PC-3 (cell line): ENCODE data around the gene GGA3. TPM values are rescaled to one million over a fixed set of nuclear protein-coding genes. Genes with fewer than 3 reads are reported as not detected.

Experiments used
- ATAC-seq: fragments of 200-7000 bp; cut with Tn5 transposase; 2 replicates; pipeline ENCODE4 v1.9.1; 2020; ENCODE audit warnings: mild to moderate bottlenecking, moderate library complexity
- BruUV-seq: library from RNA; stranded (reverse); fragments of 400-500 nt; replicated peaks from 2 replicates; lab custom pipeline; 2021; lab: Mats Ljungman, UMichigan
- CTCF ChIA-PET: fragments of 300-600 bp; sonication (Branson Sonifier 250); formaldehyde crosslinking; loops from one replicate; lab custom pipeline; 2022; ENCODE audit warnings: antibody characterized with exemption; lab: Charles Lee
- POLR2A ChIA-PET: fragments of 300-600 bp; sonication (Branson Sonifier 250); formaldehyde crosslinking; loops from one replicate; lab custom pipeline; 2022; ENCODE audit warnings: antibody characterized with exemption; ENCODE audit not compliant: unreplicated experiment; lab: Charles Lee
- DNase-seq: peaks from one replicate; pipeline ENCODE4 v3.0.0-alpha.2; 2015
- H2AFZ ChIP-seq: fragments of 300-600 bp; sonication (generic); 2 replicates; pipeline ENCODE4 v1.6.0; 2016; ENCODE audit warnings: antibody characterized with exemption, low read length
- H3F3A ChIP-seq: fragments of 300-600 bp; sonication (generic); one replicate; pipeline ENCODE4 v1.6.0; 2017; ENCODE audit warnings: antibody characterized with exemption, low read length, control low read depth, mild to moderate bottlenecking; ENCODE audit not compliant: unreplicated experiment
- H3K27ac ChIP-seq: fragments of 300-600 bp; sonication (generic); 2 replicates; pipeline ENCODE4 v1.5.1; 2016; ENCODE audit warnings: mild to moderate bottlenecking, low read length
- H3K27me3 ChIP-seq: fragments of 300-600 bp; sonication (generic); 2 replicates; pipeline ENCODE4 v1.6.1; 2016; ENCODE audit warnings: low read length, mixed read lengths
- H3K36me3 ChIP-seq: fragments of 300-600 bp; sonication (generic); 2 replicates; pipeline ENCODE4 v1.6.1; 2016; ENCODE audit warnings: low read depth, mixed run types, low read length, mixed read lengths
- H3K4me1 ChIP-seq: fragments of 300-600 bp; sonication (generic); 2 replicates; pipeline ENCODE4 v1.5.1; 2016; ENCODE audit warnings: low read length; ENCODE audit not compliant: insufficient read depth
- H3K4me2 ChIP-seq: fragments of 300-600 bp; sonication (generic); 2 replicates; pipeline ENCODE4 v1.6.0; 2016; ENCODE audit warnings: low read length
- H3K4me3 ChIP-seq: fragments of 300-600 bp; sonication (generic); 2 replicates; pipeline ENCODE4 v1.5.1; 2016; ENCODE audit warnings: mild to moderate bottlenecking, low read length, mixed read lengths
- H3K79me2 ChIP-seq: fragments of 300-600 bp; sonication (generic); 2 replicates; pipeline ENCODE4 v1.6.1; 2017; ENCODE audit warnings: low read length, mixed read lengths
- H3K9ac ChIP-seq: fragments of 300-600 bp; sonication (generic); 2 replicates; pipeline ENCODE4 v1.6.0; 2016; ENCODE audit warnings: mild to moderate bottlenecking, low read length
- H3K9me2 ChIP-seq: fragments of 300-600 bp; sonication (generic); replicated peaks from 2 replicates; pipeline ENCODE4 v1.6.1; 2016; ENCODE audit warnings: mixed run types, low read length, mixed read lengths
- H3K9me3 ChIP-seq: fragments of 300-600 bp; sonication (generic); 2 replicates; pipeline ENCODE4 v1.6.1; 2016; ENCODE audit warnings: low read length, mixed read lengths
- H4K20me1 ChIP-seq: fragments of 300-600 bp; sonication (generic); 2 replicates; pipeline ENCODE4 v1.6.1; 2016; ENCODE audit warnings: low read length, mixed read lengths
- EZH2 ChIP-seq: fragments of 300-600 bp; sonication (generic); IDR thresholded peaks from one replicate; pipeline ENCODE4 v1.6.1; 2017; ENCODE audit warnings: antibody characterized with exemption, mild to moderate bottlenecking, low read length; ENCODE audit not compliant: unreplicated experiment
- EZH2phosphoT487 ChIP-seq: fragments of 300-600 bp; sonication (generic); IDR thresholded peaks from 2 replicates; pipeline ENCODE4 v1.6.1; 2018; ENCODE audit warnings: mild to moderate bottlenecking, antibody characterized with exemption, low read length, borderline replicate concordance
- intact Hi-C: fragments of 100-400 bp; cut with micrococcal nuclease; formaldehyde crosslinking; loops from 2 replicates; pipeline ENCODE4 v1.9.0; 2023
- total RNA-seq: library from RNA; depleted of rRNA; stranded (reverse); fragments of >200 nt; gene quantifications from 2 replicates; pipeline ENCODE4 v1.2.3, GENCODE V29; 2014
- TF ChIP-seq, protein P1 (sequence below): fragments of 300-600 bp; sonication (generic); conservative IDR thresholded peaks from 2 replicates; pipeline ENCODE4 v1.5.1; 2017; ENCODE audit warnings: antibody characterized with exemption, low read depth, mild to moderate bottlenecking, low read length

GGA3 gene
- total RNA-seq, 1 experiment from 2014 or later, result 38.8 TPM

DNA sequence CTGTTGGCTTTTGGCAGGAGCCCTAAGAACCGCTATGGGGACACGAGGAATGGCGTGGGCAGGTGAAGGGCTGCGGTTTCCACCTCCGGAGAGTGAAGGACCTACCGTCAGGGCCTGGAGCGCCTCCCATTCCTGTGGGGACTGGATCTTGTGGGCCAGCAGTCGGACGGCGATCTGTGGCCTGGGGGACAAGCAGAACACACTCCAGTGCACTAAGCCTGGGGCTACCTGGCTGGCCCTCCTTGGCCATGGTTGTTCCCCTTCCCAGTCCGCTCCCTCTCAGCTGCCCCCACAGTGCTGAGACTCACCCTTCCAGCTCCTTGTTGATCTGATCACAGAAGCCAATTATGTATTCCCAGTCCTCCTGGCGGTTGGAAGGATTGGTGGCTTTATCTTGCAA lies 15.0 kb downstream of the GGA3 start:
- H2AFZ ChIP-seq, result no peak overlapping the region
- H3K4me3 ChIP-seq, result no peak overlapping the region
- H3K9me2 ChIP-seq, result no peaks in the 10 kb centered on the region
- DNase-seq, result no peak
- ChIA-PET POLR2A (no interaction called here), CTCF (interaction anchor here (0.6 kb wide), 1 partner anchor 15 kb away, joined by 3 read pairs; no protein-coding TSS in a partner anchor)
- no peak for ATAC-seq
- no peak overlapping the region for H3K27ac ChIP-seq
- intact Hi-C loops, result no loop called here
- peaks cover 50% of the 10 kb centered on the region for H3K36me3 ChIP-seq
- H3K4me2 ChIP-seq, result no peak overlapping the region
- no peak for TF ChIP-seq EZH2phosphoT487
- TF ChIP-seq, protein P1, sequence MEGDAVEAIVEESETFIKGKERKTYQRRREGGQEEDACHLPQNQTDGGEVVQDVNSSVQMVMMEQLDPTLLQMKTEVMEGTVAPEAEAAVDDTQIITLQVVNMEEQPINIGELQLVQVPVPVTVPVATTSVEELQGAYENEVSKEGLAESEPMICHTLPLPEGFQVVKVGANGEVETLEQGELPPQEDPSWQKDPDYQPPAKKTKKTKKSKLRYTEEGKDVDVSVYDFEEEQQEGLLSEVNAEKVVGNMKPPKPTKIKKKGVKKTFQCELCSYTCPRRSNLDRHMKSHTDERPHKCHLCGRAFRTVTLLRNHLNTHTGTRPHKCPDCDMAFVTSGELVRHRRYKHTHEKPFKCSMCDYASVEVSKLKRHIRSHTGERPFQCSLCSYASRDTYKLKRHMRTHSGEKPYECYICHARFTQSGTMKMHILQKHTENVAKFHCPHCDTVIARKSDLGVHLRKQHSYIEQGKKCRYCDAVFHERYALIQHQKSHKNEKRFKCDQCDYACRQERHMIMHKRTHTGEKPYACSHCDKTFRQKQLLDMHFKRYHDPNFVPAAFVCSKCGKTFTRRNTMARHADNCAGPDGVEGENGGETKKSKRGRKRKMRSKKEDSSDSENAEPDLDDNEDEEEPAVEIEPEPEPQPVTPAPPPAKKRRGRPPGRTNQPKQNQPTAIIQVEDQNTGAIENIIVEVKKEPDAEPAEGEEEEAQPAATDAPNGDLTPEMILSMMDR, result no peak
- TF ChIP-seq EZH2, result no peak
- no peaks in the 10 kb centered on the region for H4K20me1 ChIP-seq
- H3K9me3 ChIP-seq, result no peaks in the 10 kb centered on the region
- H3K27me3 ChIP-seq, result no peaks in the 10 kb centered on the region
- H3K9ac ChIP-seq, result no peak overlapping the region
- H3F3A ChIP-seq, result no peaks in the 10 kb centered on the region
- H3K4me1 ChIP-seq, result no peaks in the 10 kb centered on the region
- no TSS peak for BruUV-seq
- H3K79me2 ChIP-seq, result peaks cover 35% of the 10 kb centered on the region

DNA sequence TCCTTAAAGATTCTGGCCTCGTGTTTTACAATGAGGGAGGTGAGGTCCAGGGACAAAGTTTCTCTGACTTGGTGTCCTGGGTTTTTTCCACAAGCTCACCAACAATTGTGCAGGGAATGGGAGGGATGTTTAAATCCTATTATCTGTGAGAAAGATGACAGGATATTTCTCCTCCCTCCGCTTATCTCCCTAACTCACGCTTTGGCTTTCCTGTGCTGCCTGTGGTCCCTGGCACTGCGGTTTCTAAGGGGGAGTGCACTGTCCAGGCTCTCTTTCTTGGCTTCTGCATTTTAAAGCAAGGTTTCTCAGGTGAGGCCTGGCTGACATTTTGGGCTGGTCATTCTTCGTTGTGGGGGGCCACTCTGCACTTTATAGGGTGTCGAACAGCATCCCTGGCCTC lies 16.4 kb downstream of the GGA3 start:
- no peaks in the 10 kb centered on the region for H3K27me3 ChIP-seq
- no peak overlapping the region for H3K27ac ChIP-seq
- DNase-seq (no peak), ATAC-seq (no peak)
- POLR2A ChIA-PET, result no interaction called here
- no peaks in the 10 kb centered on the region for H3K9me2 ChIP-seq
- peaks cover 21% of the 10 kb centered on the region for H3K79me2 ChIP-seq
- H3K4me2 ChIP-seq, result no peak overlapping the region
- H4K20me1 ChIP-seq, result no peaks in the 10 kb centered on the region
- H3K9me3 ChIP-seq, result no peaks in the 10 kb centered on the region
- no TSS peak for BruUV-seq
- no peaks in the 10 kb centered on the region for H3F3A ChIP-seq
- H3K36me3 ChIP-seq, result peaks cover 63% of the 10 kb centered on the region
- H3K9ac ChIP-seq, result no peak overlapping the region
- H2AFZ ChIP-seq, result no peak overlapping the region
- H3K4me1 ChIP-seq, result no peaks in the 10 kb centered on the region
- intact Hi-C loops, result no loop called here
- H3K4me3 ChIP-seq, result no peak overlapping the region
- TF ChIP-seq, protein P1, result no peak
- no peak for TF ChIP-seq EZH2
- TF ChIP-seq EZH2phosphoT487, result no peak
- CTCF ChIA-PET, result interaction anchor here (0.8 kb wide), 1 partner anchor 26 kb away, joined by 5 read pairs; the partner anchor contains the start of gene MIF4GD

DNA sequence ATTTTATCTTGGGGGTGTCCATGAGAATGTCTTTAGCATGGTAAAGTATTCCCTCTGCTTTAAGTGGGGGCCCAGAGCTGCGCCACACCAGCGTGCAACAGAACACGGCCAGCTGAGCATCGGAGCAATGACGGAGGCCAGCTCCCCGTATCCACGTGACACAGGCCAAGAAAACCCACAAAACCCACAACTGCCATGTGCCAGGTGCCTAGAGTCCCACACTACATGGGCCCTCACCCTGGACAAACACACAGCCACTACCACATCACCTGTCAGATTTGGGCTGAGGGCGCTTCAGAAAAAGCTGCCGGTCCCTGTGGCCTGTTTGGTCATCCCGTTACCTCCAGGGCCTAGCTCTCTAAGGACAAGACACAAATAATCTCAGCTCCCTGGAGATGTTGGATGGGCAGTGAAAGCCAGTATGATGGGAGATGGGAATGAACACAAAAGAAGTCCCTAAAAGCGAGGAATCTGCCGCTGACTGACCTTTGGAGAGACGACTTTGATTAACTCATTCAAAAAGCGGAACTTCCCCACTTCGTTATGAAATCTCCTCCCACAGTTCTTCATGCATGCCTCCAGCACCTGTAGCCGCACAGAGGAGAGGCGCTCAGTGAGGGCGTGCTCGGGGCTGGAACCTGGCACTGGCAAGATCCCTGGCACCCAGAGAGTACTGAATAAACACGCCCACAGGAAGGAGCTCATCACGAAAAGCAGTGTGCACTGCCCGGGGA lies 17.1 kb downstream of the GGA3 start:
- H3F3A ChIP-seq, result no peaks in the 10 kb centered on the region
- ChIA-PET CTCF (interaction anchor here (0.8 kb wide), 1 partner anchor 27 kb away, joined by 5 read pairs; the partner anchor contains the start of gene MIF4GD), POLR2A (no interaction called here)
- H2AFZ ChIP-seq, result no peak overlapping the region
- H3K4me1 ChIP-seq, result no peaks in the 10 kb centered on the region
- H3K27ac ChIP-seq, result no peak overlapping the region
- H3K4me2 ChIP-seq, result no peak overlapping the region
- ATAC-seq, result no peak
- no peak overlapping the region for H3K9ac ChIP-seq
- H3K36me3 ChIP-seq, result peaks cover 63% of the 10 kb centered on the region
- DNase-seq, result no peak
- H3K9me3 ChIP-seq, result no peaks in the 10 kb centered on the region
- TF ChIP-seq EZH2, result no peak
- TF ChIP-seq, protein P1, result no peak
- no peak for TF ChIP-seq EZH2phosphoT487
- H4K20me1 ChIP-seq, result no peaks in the 10 kb centered on the region
- no peak overlapping the region for H3K4me3 ChIP-seq
- H3K27me3 ChIP-seq, result no peaks in the 10 kb centered on the region
- BruUV-seq, result no TSS peak
- no peaks in the 10 kb centered on the region for H3K9me2 ChIP-seq
- intact Hi-C loops, result no loop called here
- H3K79me2 ChIP-seq, result peaks cover 14% of the 10 kb centered on the region
